HEK293 (cell line): Measurements from ENCODE around the gene ARHGEF26.

Experiments used
- CTCF ChIA-PET: fragments of 350-600 bp; formaldehyde crosslinking; extraction: SDS; loops from one replicate; lab custom pipeline; 2021; ENCODE audit warnings: antibody characterized with exemption; lab: Yijun Ruan, JAX
- POLR2A ChIA-PET: fragments of 300-600 bp; formaldehyde crosslinking; extraction: SDS; loops from one replicate; lab custom pipeline; 2020; ENCODE audit warnings: antibody characterized with exemption, inconsistent platforms; lab: Yijun Ruan, JAX
- H3K27ac ChIP-seq: fragments of 200-500 bp; sonication (Bioruptor generic); 2 replicates; pipeline ENCODE4 v1.5.1; 2014; ENCODE audit warnings: low read depth, low read length, control low read depth, inconsistent platforms; ENCODE audit errors: extremely low read depth
- H3K36me3 ChIP-seq, 2 experiments: fragments of 200-500 bp in 1 of 2; sonication (Bioruptor generic) in 1 of 2; 1 replicate in 1 of 2; 2 replicates in 1 of 2; pipeline ENCODE4 v1.5.1; 2014 to 2017; ENCODE audit warnings: inconsistent platforms in 2 of 2, low read length in 2 of 2; ENCODE audit not compliant: control insufficient read depth in 2 of 2, insufficient read depth in 1 of 2
- H3K4me1 ChIP-seq: fragments of 200-500 bp; sonication (Bioruptor generic); 2 replicates; pipeline ENCODE4 v1.5.1; 2014; ENCODE audit warnings: mild to moderate bottlenecking, low read length, inconsistent platforms; ENCODE audit not compliant: control insufficient read depth, insufficient read depth
- H3K4me3 ChIP-seq: 2 replicates; pipeline ENCODE4 v1.5.1; 2011; ENCODE audit warnings: low read depth, mild to moderate bottlenecking, control low read depth, low read length, moderate library complexity
- H3K9me3 ChIP-seq: fragments of 200-500 bp; sonication (Bioruptor generic); 2 replicates; pipeline ENCODE4 v1.5.1; 2014; ENCODE audit warnings: low read depth, low read length, inconsistent platforms; ENCODE audit not compliant: control insufficient read depth, insufficient read depth
- HIC1 ChIP-seq: fragments of 450-650 bp; formaldehyde crosslinking; IDR thresholded peaks from 2 replicates; pipeline ENCODE4 v1.5.1; 2016; ENCODE audit warnings: missing biosample characterization, missing genetic modification characterization
- OSR2 ChIP-seq: fragments of 450-650 bp; formaldehyde crosslinking; IDR thresholded peaks from 2 replicates; pipeline ENCODE4 v1.5.1; 2016; ENCODE audit warnings: missing biosample characterization, missing genetic modification characterization
- OVOL3 ChIP-seq: fragments of 450-650 bp; formaldehyde crosslinking; IDR thresholded peaks from 2 replicates; pipeline ENCODE4 v1.5.1; 2016; ENCODE audit warnings: missing biosample characterization, missing genetic modification characterization
- PRDM1 ChIP-seq: fragments of 450-650 bp; formaldehyde crosslinking; IDR thresholded peaks from 2 replicates; pipeline ENCODE4; 2016; ENCODE audit warnings: missing biosample characterization, missing genetic modification characterization
- PRDM6 ChIP-seq: fragments of 450-650 bp; formaldehyde crosslinking; IDR thresholded peaks from 2 replicates; pipeline ENCODE4 v1.5.1; 2017; ENCODE audit warnings: missing biosample characterization, missing genetic modification characterization
- WT1 ChIP-seq: fragments of 450-650 bp; formaldehyde crosslinking; IDR thresholded peaks from 2 replicates; pipeline ENCODE4 v1.5.1; 2016; ENCODE audit warnings: missing biosample characterization, missing genetic modification characterization
- ZBTB1 ChIP-seq: fragments of 450-650 bp; formaldehyde crosslinking; IDR thresholded peaks from 2 replicates; pipeline ENCODE4 v1.5.1; 2016; ENCODE audit warnings: missing biosample characterization, missing genetic modification characterization
- ZBTB6 ChIP-seq: fragments of 450-650 bp; formaldehyde crosslinking; IDR thresholded peaks from 2 replicates; pipeline ENCODE4 v1.5.1; 2017; ENCODE audit warnings: missing biosample characterization, missing genetic modification characterization
- ZNF132 ChIP-seq: fragments of 450-650 bp; formaldehyde crosslinking; IDR thresholded peaks from 2 replicates; pipeline ENCODE4 v1.5.1; 2017; ENCODE audit warnings: missing biosample characterization, missing genetic modification characterization, borderline replicate concordance
- ZNF138 ChIP-seq: fragments of 450-650 bp; formaldehyde crosslinking; IDR thresholded peaks from 2 replicates; pipeline ENCODE4 v1.5.1; 2016; ENCODE audit warnings: missing biosample characterization, missing genetic modification characterization, borderline replicate concordance
- ZNF16 ChIP-seq: fragments of 450-650 bp; formaldehyde crosslinking; IDR thresholded peaks from 2 replicates; pipeline ENCODE4 v1.5.1; 2016; ENCODE audit warnings: low read depth, missing biosample characterization, missing genetic modification characterization
- ZNF19 ChIP-seq: fragments of 450-650 bp; formaldehyde crosslinking; IDR thresholded peaks from 2 replicates; pipeline ENCODE4; 2016; ENCODE audit warnings: missing biosample characterization, missing genetic modification characterization, low read depth
- ZNF2 ChIP-seq: fragments of 450-650 bp; formaldehyde crosslinking; IDR thresholded peaks from 2 replicates; pipeline ENCODE4 v1.5.1; 2016; ENCODE audit warnings: missing biosample characterization, missing genetic modification characterization
- ZNF221 ChIP-seq: fragments of 450-650 bp; formaldehyde crosslinking; IDR thresholded peaks from 2 replicates; pipeline ENCODE4 v1.5.1; 2017; ENCODE audit warnings: missing biosample characterization, missing genetic modification characterization, borderline replicate concordance
- ZNF239 ChIP-seq: fragments of 450-650 bp; formaldehyde crosslinking; IDR thresholded peaks from 2 replicates; pipeline ENCODE4 v1.5.1; 2016; ENCODE audit warnings: missing biosample characterization, missing genetic modification characterization
- ZNF416 ChIP-seq: fragments of 450-650 bp; formaldehyde crosslinking; IDR thresholded peaks from 2 replicates; pipeline ENCODE4 v1.5.1; 2016; ENCODE audit warnings: missing biosample characterization, missing genetic modification characterization
- ZNF580 ChIP-seq: fragments of 450-650 bp; formaldehyde crosslinking; IDR thresholded peaks from 2 replicates; pipeline ENCODE4 v1.5.1; 2016; ENCODE audit warnings: missing biosample characterization, missing genetic modification characterization
- ZNF76 ChIP-seq: fragments of 450-650 bp; formaldehyde crosslinking; IDR thresholded peaks from 2 replicates; pipeline ENCODE4; 2016; ENCODE audit warnings: low read depth, missing biosample characterization, missing genetic modification characterization, borderline replicate concordance
- ZNF830 ChIP-seq: fragments of 450-650 bp; IDR thresholded peaks from 2 replicates; pipeline ENCODE4 v1.5.0; 2018; ENCODE audit warnings: missing biosample characterization, missing genetic modification characterization, low read depth, mild to moderate bottlenecking, moderate library complexity

The ARHGEF26 gene

GRCh38 chr3:154123906-154124305, 2.7 kb downstream of the ARHGEF26 start:
- Histone ChIP-seq H3K9me3 (no peaks in the 10 kb centered on the region), H3K4me3 (peak overlapping the region; percentile 91)
- CTCF ChIA-PET: interaction anchor here (1.2 to 1.4 kb wide), 2 partner anchors 128 to 130 kb away, joined by 3 to 4 read pairs; no protein-coding TSS in a partner anchor
- TF ChIP-seq ZNF132 (tag by site-specific recombination) (no peak), ZNF416 (tag by site-specific recombination) (no peak), PRDM6 (peak; percentile 78)
- TF ChIP-seq, all 188 proteins: peak for 1
- Histone ChIP-seq H3K36me3 (peaks cover 0 to 21% of the 10 kb centered on the region in 2 experiments; a peak in 1 of 3 replicates), H3K4me1 (no peaks in the 10 kb centered on the region), H3K27ac (no peak overlapping the region)
- POLR2A ChIA-PET: interaction anchor here (1.2 kb wide), 2 partner anchors 21 to 79 kb away, joined by 3 to 6 read pairs; no protein-coding TSS in a partner anchor

- Histone ChIP-seq H3K4me3 (no peak overlapping the region), H3K9me3 (no peaks in the 10 kb centered on the region), H3K4me1 (no peaks in the 10 kb centered on the region), H3K36me3 (peaks cover 0 to 32% of the 10 kb centered on the region in 2 experiments; a peak in 2 of 3 replicates), H3K27ac (no peak overlapping the region)
- ChIA-PET CTCF (no interaction called here), POLR2A (no interaction called here)
- TF ChIP-seq ZBTB6 (tag by site-specific recombination): no peak
- TF ChIP-seq WT1 (tag by site-specific recombination): no peak
- TF ChIP-seq ZBTB1 (tag by site-specific recombination): no peak
- no peak for TF ChIP-seq ZNF830
- TF ChIP-seq OSR2 (tag by site-specific recombination): no peak
- TF ChIP-seq PRDM1 (tag by site-specific recombination): no peak
- no peak for TF ChIP-seq ZNF19
- no peak for TF ChIP-seq ZNF76
- no peak for TF ChIP-seq OVOL3 (tag by site-specific recombination)
- TF ChIP-seq HIC1 (tag by site-specific recombination): no peak
- no peak for TF ChIP-seq ZNF580 (tag by site-specific recombination)
- no peak for TF ChIP-seq ZNF239
- no peak for TF ChIP-seq ZNF16
- TF ChIP-seq ZNF2: no peak
- TF ChIP-seq ZNF138 (tag by site-specific recombination): no peak
- TF ChIP-seq ZNF221: no peak
- TF ChIP-seq, all 188 proteins: peak for 0
These were observed 4.3 kb downstream of the ARHGEF26 start for GRCh38 chr3:154125378-154126030.
